SK-N-MC (cell line): ENCODE measurements around the gene THADA.

Experiments
- EZH2 ChIP-seq: fragments of 200-600 bp; sonication (generic); IDR thresholded peaks from one replicate; pipeline ENCODE4 v1.6.1; 2017; ENCODE audit warnings: antibody characterized with exemption
- FOXP2 ChIP-seq: optimal IDR thresholded peaks from 2 replicates; pipeline ENCODE3; 2011; ENCODE audit warnings: mild to moderate bottlenecking, moderate library complexity; ENCODE audit not compliant: insufficient read depth; ENCODE audit errors: extremely low read length, control extremely low read depth
- POLR2AphosphoS5 ChIP-seq: IDR thresholded peaks from 2 replicates; pipeline ENCODE4 v1.6.1; 2012; ENCODE audit warnings: mild to moderate bottlenecking, low read depth, low read length, borderline replicate concordance

DNA sequence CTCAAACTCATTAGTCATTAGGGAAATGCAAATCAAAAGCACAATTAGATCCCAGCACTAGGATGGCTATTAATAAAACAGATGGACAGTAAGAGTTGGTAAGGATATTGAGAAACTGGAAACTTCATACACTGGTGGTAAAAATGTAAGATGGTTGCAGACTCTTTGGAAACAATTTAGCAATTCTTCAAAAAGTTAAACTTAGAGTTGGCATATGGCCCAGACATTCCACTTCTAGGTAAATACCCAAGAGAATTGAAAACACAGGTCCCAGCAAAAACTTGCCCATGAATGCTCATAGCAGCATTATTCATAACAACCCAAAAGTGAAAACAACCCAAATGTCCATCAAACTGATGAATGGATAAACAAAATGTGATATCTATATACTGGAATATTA, 284.6 kb downstream of the THADA start:
- TF ChIP-seq EZH2 (no peak), POLR2AphosphoS5 (no peak), FOXP2 (no peak)
